ENCODE results near the gene MYBPC3.

Gene MYBPC3

DNA sequence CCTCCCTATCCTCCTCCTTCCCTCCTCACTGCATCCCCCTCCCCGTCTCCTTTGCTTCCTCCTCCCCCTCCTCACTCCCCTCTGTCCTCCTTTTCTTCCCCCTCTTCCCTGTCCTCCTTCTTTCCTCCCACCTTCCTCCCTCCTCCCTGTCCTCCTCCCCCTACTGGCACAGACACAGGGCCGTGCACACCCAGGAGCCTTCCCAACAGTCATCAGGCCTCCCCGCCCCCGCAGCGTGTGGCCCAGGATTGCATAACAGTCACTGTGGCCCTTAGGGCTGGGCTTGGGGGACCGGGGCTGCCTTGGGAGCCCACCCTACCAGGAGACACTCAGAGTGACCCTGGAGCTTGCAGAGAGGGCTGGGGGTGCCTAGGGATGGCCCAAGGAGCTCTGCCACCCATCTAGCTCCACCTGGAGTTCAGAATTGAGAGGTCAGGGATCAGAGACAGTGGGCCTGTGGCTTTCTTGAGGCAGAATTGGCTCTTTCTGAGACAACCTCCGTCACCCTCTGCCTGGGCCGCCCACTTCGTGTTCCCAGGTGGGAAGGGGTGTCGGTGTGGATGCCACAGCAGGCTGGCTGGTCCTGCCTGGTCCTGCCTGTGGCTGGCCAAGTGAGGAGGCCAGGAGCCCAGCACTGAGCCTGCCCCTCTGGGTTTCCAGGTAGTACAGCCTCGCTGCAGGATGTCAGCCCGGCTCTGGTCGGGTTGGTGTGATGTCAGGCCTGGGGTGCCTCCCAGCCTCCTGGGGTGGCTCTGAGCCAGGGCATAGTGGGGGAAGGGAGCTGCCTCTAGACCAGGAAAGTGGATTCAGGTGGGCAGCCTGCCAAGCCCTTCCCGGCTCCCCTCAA is 24.2 kb upstream of the MYBPC3 start:
- Histone ChIP-seq H4K20me1 (ENCODE audit: insufficient read depth, low read length, poor library complexity, severe bottlenecking) (no peaks in the 10 kb centered on the region), H3F3A (ENCODE audit: low read depth) (no peaks in the 10 kb centered on the region), H3K9me2 (replicated peaks; ENCODE audit: low read depth, low read length) (no peaks in the 10 kb centered on the region; the same call in 1 of the 2 replicates), H3K9me3 (ENCODE audit: insufficient read depth, low read depth, low read length) (no peaks in the 10 kb centered on the region), H3K4me1 (ENCODE audit: insufficient read depth, low read length, poor library complexity, severe bottlenecking) (peaks cover 22% of the 10 kb centered on the region), H3K79me2 (ENCODE audit: insufficient read depth, low read length) (no peaks in the 10 kb centered on the region), H3K27me3 (ENCODE audit: insufficient read depth, low read length, poor library complexity, severe bottlenecking) (no peaks in the 10 kb centered on the region), H3K4me2 (ENCODE audit: low read depth, low read length, poor library complexity, severe bottlenecking) (no peak overlapping the region), H3K9ac (ENCODE audit: low read depth, low read length, poor library complexity, severe bottlenecking) (no peak overlapping the region), H3K4me3 (ENCODE audit: low read length, poor library complexity, severe bottlenecking) (no peak overlapping the region), H3K36me3 (ENCODE audit: insufficient read depth, low read length) (no peaks in the 10 kb centered on the region), H2AFZ (ENCODE audit: low read length) (no peak overlapping the region)
- no peak for TF ChIP-seq CTCF (conservative IDR thresholded peaks at IDR 0.05; ENCODE audit: low read length)
- no peak for TF ChIP-seq EZH2phosphoT487 (IDR thresholded peaks at IDR 0.05; ENCODE audit: borderline replicate concordance)

GRCh38 chr11:47376107-47376524 is 23.6 kb upstream of the MYBPC3 start:
- no peak overlapping the region for H2AFZ ChIP-seq (ENCODE audit: low read length)
- no peaks in the 10 kb centered on the region for H3K79me2 ChIP-seq (ENCODE audit: insufficient read depth, low read length)
- no peaks in the 10 kb centered on the region for H3K36me3 ChIP-seq (ENCODE audit: insufficient read depth, low read length)
- H3K4me1 ChIP-seq (ENCODE audit: insufficient read depth, low read length, poor library complexity, severe bottlenecking): peaks cover 22% of the 10 kb centered on the region
- H3K27me3 ChIP-seq (ENCODE audit: insufficient read depth, low read length, poor library complexity, severe bottlenecking): no peaks in the 10 kb centered on the region
- H3K9me2 ChIP-seq (replicated peaks; ENCODE audit: low read depth, low read length): no peaks in the 10 kb centered on the region; the same call in 1 of the 2 replicates
- no peaks in the 10 kb centered on the region for H3K9me3 ChIP-seq (ENCODE audit: insufficient read depth, low read depth, low read length)
- no peaks in the 10 kb centered on the region for H3F3A ChIP-seq (ENCODE audit: low read depth)
- H3K4me3 ChIP-seq (ENCODE audit: low read length, poor library complexity, severe bottlenecking): no peak overlapping the region
- no peak overlapping the region for H3K4me2 ChIP-seq (ENCODE audit: low read depth, low read length, poor library complexity, severe bottlenecking)
- no peaks in the 10 kb centered on the region for H4K20me1 ChIP-seq (ENCODE audit: insufficient read depth, low read length, poor library complexity, severe bottlenecking)
- H3K9ac ChIP-seq (ENCODE audit: low read depth, low read length, poor library complexity, severe bottlenecking): no peak overlapping the region
- TF ChIP-seq EZH2phosphoT487 (IDR thresholded peaks at IDR 0.05; ENCODE audit: borderline replicate concordance) (no peak), CTCF (conservative IDR thresholded peaks at IDR 0.05; ENCODE audit: low read length) (no peak)

GRCh38 chr11:47375546-47376085 is 23.1 kb upstream of the MYBPC3 start:
- no peak overlapping the region for H3K9ac ChIP-seq (ENCODE audit: low read depth, low read length, poor library complexity, severe bottlenecking)
- H3F3A ChIP-seq (ENCODE audit: low read depth): no peaks in the 10 kb centered on the region
- H3K79me2 ChIP-seq (ENCODE audit: insufficient read depth, low read length): no peaks in the 10 kb centered on the region
- no peaks in the 10 kb centered on the region for H3K9me3 ChIP-seq (ENCODE audit: insufficient read depth, low read depth, low read length)
- peaks cover 22% of the 10 kb centered on the region for H3K4me1 ChIP-seq (ENCODE audit: insufficient read depth, low read length, poor library complexity, severe bottlenecking)
- H2AFZ ChIP-seq (ENCODE audit: low read length): no peak overlapping the region
- H3K27me3 ChIP-seq (ENCODE audit: insufficient read depth, low read length, poor library complexity, severe bottlenecking): no peaks in the 10 kb centered on the region
- TF ChIP-seq EZH2phosphoT487 (IDR thresholded peaks at IDR 0.05; ENCODE audit: borderline replicate concordance) (no peak), CTCF (conservative IDR thresholded peaks at IDR 0.05; ENCODE audit: low read length) (no peak)
- no peak overlapping the region for H3K4me3 ChIP-seq (ENCODE audit: low read length, poor library complexity, severe bottlenecking)
- H3K9me2 ChIP-seq (replicated peaks; ENCODE audit: low read depth, low read length): no peaks in the 10 kb centered on the region; the same call in 1 of the 2 replicates
- no peaks in the 10 kb centered on the region for H4K20me1 ChIP-seq (ENCODE audit: insufficient read depth, low read length, poor library complexity, severe bottlenecking)
- H3K4me2 ChIP-seq (ENCODE audit: low read depth, low read length, poor library complexity, severe bottlenecking): no peak overlapping the region
- no peaks in the 10 kb centered on the region for H3K36me3 ChIP-seq (ENCODE audit: insufficient read depth, low read length)

Data from Loucy (cell line).